GM23338 (cell line): ENCODE measurements around the gene LILRA6. TPM values are rescaled to one million over a fixed set of nuclear protein-coding genes. Genes with fewer than 3 reads are reported as not detected.

ENCODE experiments used
- ATAC-seq: fragments of 200-7000 bp; cut with Tn5 transposase; 3 replicates; pipeline ENCODE4 v1.9.1; 2020
- DNase-seq: peaks from one replicate; pipeline ENCODE4 v3.0.0-alpha.2; 2015; ENCODE audit warnings: low spot score
- H2AFZ ChIP-seq: fragments of 200-600 bp; sonication (generic); 2 replicates; pipeline ENCODE4 v1.8.0; 2016; ENCODE audit warnings: antibody characterized with exemption, mild to moderate bottlenecking, moderate library complexity
- H3F3A ChIP-seq: fragments of 200-600 bp; sonication (generic); replicated peaks from 2 replicates; pipeline ENCODE4 v1.8.0; 2017; ENCODE audit warnings: antibody characterized with exemption, mixed run types, low read depth
- H3K27ac ChIP-seq: fragments of 200-600 bp; sonication (generic); 2 replicates; pipeline ENCODE4 v1.6.1; 2016; ENCODE audit warnings: low read depth
- H3K27me3 ChIP-seq: fragments of 200-600 bp; sonication (generic); 2 replicates; pipeline ENCODE4 v1.8.0; 2016; ENCODE audit warnings: mild to moderate bottlenecking, mixed run types, moderate library complexity; ENCODE audit not compliant: insufficient read depth
- H3K36me3 ChIP-seq: fragments of 200-600 bp; sonication (generic); 2 replicates; pipeline ENCODE4 v1.8.0; 2016; ENCODE audit warnings: mild to moderate bottlenecking; ENCODE audit not compliant: insufficient read depth
- H3K4me1 ChIP-seq: fragments of 200-600 bp; sonication (generic); 2 replicates; pipeline ENCODE4 v1.8.0; 2016; ENCODE audit warnings: mild to moderate bottlenecking, moderate library complexity; ENCODE audit not compliant: insufficient read depth
- H3K4me2 ChIP-seq: fragments of 200-600 bp; sonication (generic); 2 replicates; pipeline ENCODE4 v1.7.1; 2017; ENCODE audit warnings: mixed run types
- H3K4me3 ChIP-seq: fragments of 200-600 bp; sonication (generic); 2 replicates; pipeline ENCODE4 v1.6.1; 2016; ENCODE audit warnings: mixed run types
- H3K79me2 ChIP-seq: fragments of 200-600 bp; sonication (generic); replicated peaks from 2 replicates; pipeline ENCODE4 v1.8.0; 2017; ENCODE audit warnings: mild to moderate bottlenecking; ENCODE audit not compliant: insufficient read depth
- H3K9me2 ChIP-seq: fragments of 200-600 bp; sonication (generic); 2 replicates; pipeline ENCODE4 v1.8.0; 2017; ENCODE audit not compliant: insufficient read depth
- H4K20me1 ChIP-seq: fragments of 200-600 bp; sonication (generic); replicated peaks from 2 replicates; pipeline ENCODE4 v1.8.0; 2017; ENCODE audit warnings: mild to moderate bottlenecking; ENCODE audit not compliant: insufficient read depth
- H3K27ac Mint-ChIP-seq: 2 replicates; pipeline ENCODE4 v1.8.0; 2020; ENCODE audit warnings: inconsistent platforms, mild to moderate bottlenecking, moderate library complexity, mixed read lengths
- H3K27me3 Mint-ChIP-seq: 3 replicates; pipeline ENCODE4 v1.8.0; 2022; ENCODE audit warnings: low read depth, mild to moderate bottlenecking, moderate library complexity, mixed read lengths, inconsistent platforms; ENCODE audit not compliant: insufficient read depth, poor library complexity
- H3K36me3 Mint-ChIP-seq: 3 replicates; pipeline ENCODE4 v1.8.0; 2021; ENCODE audit warnings: low read depth, mild to moderate bottlenecking, inconsistent platforms, moderate library complexity, mixed read lengths
- H3K4me1 Mint-ChIP-seq: 3 replicates; pipeline ENCODE4 v1.8.0; 2020; ENCODE audit warnings: mild to moderate bottlenecking, inconsistent platforms, mixed read lengths
- H3K4me3 Mint-ChIP-seq: 3 replicates; pipeline ENCODE4 v1.8.0; 2021; ENCODE audit warnings: moderate library complexity, mild to moderate bottlenecking, inconsistent platforms, mixed read lengths
- H3K9me3 Mint-ChIP-seq: 3 replicates; pipeline ENCODE4 v1.8.0; 2020; ENCODE audit warnings: moderate library complexity, mild to moderate bottlenecking, inconsistent platforms, mixed read lengths
- CREB1 ChIP-seq: fragments of 250-450 bp; sonication (Bioruptor Pico); IDR thresholded peaks from 2 replicates; pipeline ENCODE4 v1.5.0; 2020; ENCODE audit warnings: low read depth, mild to moderate bottlenecking, moderate library complexity
- CTCF ChIP-seq, 2 experiments: fragments of 200-600 bp in 1 of 2; sonication (generic) in 1 of 2; conservative IDR thresholded peaks; 2 replicates each; pipeline versions ENCODE4 v1.5.1 to v1.6.1; 2016 to 2017; ENCODE audit warnings: antibody characterized with exemption in 2 of 2, low read depth in 2 of 2, mild to moderate bottlenecking in 2 of 2, moderate library complexity in 1 of 2
- EZH2phosphoT487 ChIP-seq: fragments of 200-600 bp; sonication (generic); IDR thresholded peaks from one replicate; pipeline ENCODE4 v1.8.1; 2018; ENCODE audit warnings: antibody characterized with exemption; ENCODE audit not compliant: unreplicated experiment
- NANOG ChIP-seq: IDR thresholded peaks from 2 replicates; pipeline ENCODE4 v1.6.1; 2016; ENCODE audit warnings: antibody characterized with exemption, borderline replicate concordance
- POLR2AphosphoS5 ChIP-seq: IDR thresholded peaks from 2 replicates; pipeline ENCODE4 v1.6.1; 2016; ENCODE audit warnings: antibody characterized with exemption, low read depth
- REST ChIP-seq: IDR thresholded peaks from one replicate; pipeline ENCODE4 v1.6.1; 2018; ENCODE audit warnings: antibody characterized with exemption; ENCODE audit not compliant: unreplicated experiment
- STAT1 ChIP-seq: IDR thresholded peaks from one replicate; pipeline ENCODE4 v1.6.1; 2016; ENCODE audit warnings: antibody characterized with exemption; ENCODE audit not compliant: unreplicated experiment
- ZNF114 ChIP-seq: fragments of 250-450 bp; sonication (Bioruptor Pico); IDR thresholded peaks from 2 replicates; pipeline ENCODE4 v1.5.0; 2020; ENCODE audit warnings: mild to moderate bottlenecking, moderate library complexity
- ZNF331 ChIP-seq: fragments of 250-450 bp; sonication (Bioruptor Pico); IDR thresholded peaks from 2 replicates; pipeline ENCODE4 v1.5.0; 2020; ENCODE audit warnings: low read depth, mild to moderate bottlenecking, moderate library complexity
- polyA plus RNA-seq: library from polyadenylated mRNA; unstranded; fragments of >200 nt; fragmentation: Nextera tagmentation; extraction: Ambion mirVana; gene quantifications from 2 replicates; pipeline ENCODE4 v1.2.1, GENCODE V29; 2016
- total RNA-seq: library from RNA; depleted of rRNA; stranded (reverse); fragments of >200 nt; shearing (Covaris generic); gene quantifications from 2 replicates; pipeline ENCODE4 v1.2.3, GENCODE V29; 2014

The LILRA6 gene
- total and polyA plus RNA-seq, 2 experiments from 2014 or later: not detected

GRCh38 chr19:54189735-54190502 lies 52.7 kb downstream of the LILRA6 start (continued):
- TF ChIP-seq EZH2phosphoT487: no peak
- TF ChIP-seq STAT1: no peak
- TF ChIP-seq REST: no peak
- no peak for TF ChIP-seq ZNF114 (CRISPR knock-in tag)

- no peaks in the 10 kb centered on the region for H3K27me3 ChIP-seq
- no peak for DNase-seq
- no peaks in the 10 kb centered on the region for H3K9me2 ChIP-seq
- H3K4me3 ChIP-seq: peak within 1 kb of the TSS; percentile 97
- Mint-ChIP-seq H3K4me1 (peaks cover 29% of the 10 kb centered on the region), H3K9me3 (no peaks in the 10 kb centered on the region; the same call in 2 of the 3 replicates), H3K27me3 (peaks cover 18% of the 10 kb centered on the region), H3K4me3 (peak within 1 kb of the TSS; percentile 88), H3K27ac (peak within 1 kb of the TSS; percentile 100), H3K36me3 (peaks cover 42% of the 10 kb centered on the region)
- TF ChIP-seq POLR2AphosphoS5: peak; percentile 82
- TF ChIP-seq CREB1: no peak
- TF ChIP-seq ZNF331 (CRISPR knock-in tag): no peak
- no peak for TF ChIP-seq REST
- TF ChIP-seq NANOG: no peak
- peak; percentile 10 to 48; a peak in 2 of 4 replicates for TF ChIP-seq CTCF (conservative IDR thresholded peaks at IDR 0.05; ENCODE audit: low read depth in 2 of 2)
- peaks cover 14% of the 10 kb centered on the region for H3K36me3 ChIP-seq
- H2AFZ ChIP-seq: no peak within 1 kb of the TSS; the same call in 1 of the 2 replicates
- peak; percentile 36 for ATAC-seq
- peak within 1 kb of the TSS; percentile 98 for H3K4me2 ChIP-seq
- peaks cover 47% of the 10 kb centered on the region for H3K79me2 ChIP-seq
- H3K27ac ChIP-seq: peak within 1 kb of the TSS; percentile 94
- H4K20me1 ChIP-seq: peaks cover 13% of the 10 kb centered on the region
- peaks cover 7% of the 10 kb centered on the region; the same call in 1 of the 2 replicates for H3K4me1 ChIP-seq
- peaks cover 11% of the 10 kb centered on the region; the same call in 1 of the 2 replicates for H3F3A ChIP-seq
These were observed 53.4 kb downstream of the LILRA6 start, which contains the start of gene MBOAT7 for GRCh38 chr19:54189145-54189734. Gene MBOAT7 (minus strand): TSS chr19:54189580. CDS start chr19:54188508, 1,072 bp downstream.
